Nephron progenitor cell (in vitro differentiated cells): Measurements from ENCODE around the gene NPIPB9.
"Not testable (repeated sequence)": the region's sequence is repeated elsewhere in the genome, so short reads cannot be mapped to it uniquely, and the experiment has no call there.

Experiments
- DNase-seq: peaks from one replicate; pipeline ENCODE4 v3.0.0; 2021
- H3K27ac Mint-ChIP-seq: 2 replicates; pipeline ENCODE4 v1.8.0; 2021; ENCODE audit warnings: mild to moderate bottlenecking, moderate library complexity, mixed read lengths
- H3K27me3 Mint-ChIP-seq: 2 replicates; pipeline ENCODE4 v1.8.0; 2021; ENCODE audit warnings: mild to moderate bottlenecking, low read depth, mixed read lengths; ENCODE audit not compliant: poor library complexity
- H3K36me3 Mint-ChIP-seq: 2 replicates; pipeline ENCODE4 v1.8.0; 2021; ENCODE audit warnings: low read depth, mixed read lengths
- H3K4me1 Mint-ChIP-seq: 2 replicates; pipeline ENCODE4 v1.8.0; 2021; ENCODE audit warnings: mixed read lengths
- H3K4me3 Mint-ChIP-seq: 2 replicates; pipeline ENCODE4 v1.8.0; 2021; ENCODE audit warnings: mild to moderate bottlenecking, moderate library complexity, mixed read lengths
- H3K9me3 Mint-ChIP-seq: 2 replicates; pipeline ENCODE4 v1.8.0; 2021; ENCODE audit warnings: mild to moderate bottlenecking, moderate library complexity, mixed read lengths
- TF ChIP-seq, protein P1 (sequence below): fragments of 200-600 bp; sonication (generic); IDR thresholded peaks from 2 replicates; pipeline ENCODE4 v1.5.0; 2021; ENCODE audit warnings: antibody characterized with exemption

NPIPB9 gene

DNA sequence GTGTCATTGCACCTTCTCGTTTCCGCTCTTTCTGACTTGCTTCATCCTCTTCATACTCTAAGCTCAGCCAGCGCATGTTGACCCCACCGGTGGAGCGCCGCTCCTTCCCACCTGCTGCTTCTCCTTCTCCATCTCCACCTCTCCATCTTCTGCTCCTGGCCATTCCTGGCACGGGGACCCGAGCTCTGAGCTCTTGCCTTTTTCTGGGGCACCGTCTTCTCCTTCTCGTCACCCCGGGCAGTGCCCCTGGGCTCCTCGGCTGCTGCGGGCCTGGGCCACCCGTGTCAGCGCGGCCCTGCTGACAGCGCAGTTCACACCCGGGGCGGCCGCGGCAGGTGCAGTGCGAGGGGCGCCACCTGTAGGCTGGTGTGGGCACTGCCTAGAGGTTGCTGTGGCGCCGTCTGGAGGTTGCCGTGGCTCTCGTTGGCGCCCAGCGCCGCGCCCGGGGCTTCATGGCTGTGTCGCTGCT, 1.6 kb upstream of the NPIPB9 start:
- TF ChIP-seq, protein P1, sequence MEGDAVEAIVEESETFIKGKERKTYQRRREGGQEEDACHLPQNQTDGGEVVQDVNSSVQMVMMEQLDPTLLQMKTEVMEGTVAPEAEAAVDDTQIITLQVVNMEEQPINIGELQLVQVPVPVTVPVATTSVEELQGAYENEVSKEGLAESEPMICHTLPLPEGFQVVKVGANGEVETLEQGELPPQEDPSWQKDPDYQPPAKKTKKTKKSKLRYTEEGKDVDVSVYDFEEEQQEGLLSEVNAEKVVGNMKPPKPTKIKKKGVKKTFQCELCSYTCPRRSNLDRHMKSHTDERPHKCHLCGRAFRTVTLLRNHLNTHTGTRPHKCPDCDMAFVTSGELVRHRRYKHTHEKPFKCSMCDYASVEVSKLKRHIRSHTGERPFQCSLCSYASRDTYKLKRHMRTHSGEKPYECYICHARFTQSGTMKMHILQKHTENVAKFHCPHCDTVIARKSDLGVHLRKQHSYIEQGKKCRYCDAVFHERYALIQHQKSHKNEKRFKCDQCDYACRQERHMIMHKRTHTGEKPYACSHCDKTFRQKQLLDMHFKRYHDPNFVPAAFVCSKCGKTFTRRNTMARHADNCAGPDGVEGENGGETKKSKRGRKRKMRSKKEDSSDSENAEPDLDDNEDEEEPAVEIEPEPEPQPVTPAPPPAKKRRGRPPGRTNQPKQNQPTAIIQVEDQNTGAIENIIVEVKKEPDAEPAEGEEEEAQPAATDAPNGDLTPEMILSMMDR: peak; percentile 13
- H3K36me3 Mint-ChIP-seq, H3K27ac Mint-ChIP-seq, H3K4me3 Mint-ChIP-seq, H3K27me3 Mint-ChIP-seq, H3K4me1 Mint-ChIP-seq, H3K9me3 Mint-ChIP-seq: not testable (repeated sequence)
- DNase-seq: peak; percentile 31

DNA sequence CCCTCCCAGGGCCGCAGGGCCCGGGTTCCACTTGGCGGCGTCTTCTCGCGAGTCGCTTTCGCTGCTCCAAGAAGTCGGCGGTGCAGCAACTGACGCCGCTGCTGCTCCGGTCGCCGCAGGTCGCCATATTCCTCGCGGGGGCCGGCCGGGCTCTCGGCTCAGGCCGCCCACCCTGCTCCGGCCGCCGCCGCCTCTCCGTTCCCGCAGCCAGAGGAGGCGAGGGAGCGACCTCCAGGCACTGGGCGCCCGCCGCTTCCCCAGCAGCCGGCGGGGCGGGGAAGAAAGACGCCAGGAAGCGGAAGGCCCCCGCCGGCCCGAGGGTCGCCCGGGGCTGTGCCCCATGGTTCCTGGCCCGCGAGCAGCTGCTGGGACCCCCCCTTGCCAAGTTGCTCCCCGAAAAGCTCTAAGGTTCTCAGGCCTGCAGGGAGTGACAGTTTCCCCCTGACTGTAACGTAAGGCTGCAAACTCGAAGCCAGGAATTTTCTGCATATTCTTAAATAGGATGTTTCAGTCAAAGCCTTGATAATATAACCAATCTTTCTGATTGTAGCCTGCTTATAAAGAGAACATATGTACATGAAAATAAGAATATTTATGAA, 1.0 kb upstream of the NPIPB9 start:
- H3K27ac Mint-ChIP-seq, H3K36me3 Mint-ChIP-seq, H3K27me3 Mint-ChIP-seq, H3K4me3 Mint-ChIP-seq, H3K9me3 Mint-ChIP-seq, DNase-seq, H3K4me1 Mint-ChIP-seq: not testable (repeated sequence)

GRCh38 chr16:28781697-28782096, 30.1 kb downstream of the NPIPB9 start:
- H3K4me1 Mint-ChIP-seq, H3K27me3 Mint-ChIP-seq, H3K4me3 Mint-ChIP-seq, H3K36me3 Mint-ChIP-seq, H3K27ac Mint-ChIP-seq, DNase-seq, H3K9me3 Mint-ChIP-seq: not testable (repeated sequence)

DNA sequence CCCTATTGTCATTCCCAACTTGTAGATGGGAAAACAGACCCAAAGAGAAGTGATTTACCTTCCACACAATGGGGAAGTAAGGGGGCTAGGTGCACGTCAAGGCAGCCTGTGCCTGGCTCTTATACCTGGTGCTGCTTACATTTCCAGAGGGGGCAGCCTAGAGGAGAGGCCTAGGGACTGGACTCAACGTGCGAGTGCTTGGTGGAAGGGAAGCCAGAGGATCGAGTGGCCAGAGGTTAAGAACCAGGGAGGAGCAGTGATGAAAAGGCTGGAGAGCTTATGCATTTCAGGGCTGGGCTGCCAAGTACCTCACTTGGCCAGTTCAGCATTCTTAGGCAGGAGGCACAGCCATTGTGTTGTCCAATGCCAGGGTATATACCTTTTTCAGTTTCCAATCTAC, 30.8 kb downstream of the NPIPB9 start:
- not testable (repeated sequence) for H3K27ac Mint-ChIP-seq, DNase-seq, H3K4me3 Mint-ChIP-seq, H3K9me3 Mint-ChIP-seq, H3K4me1 Mint-ChIP-seq, H3K36me3 Mint-ChIP-seq, H3K27me3 Mint-ChIP-seq

GRCh38 chr16:28802235-28803019, 50.8 kb downstream of the NPIPB9 start:
- peak overlapping the region; percentile 82 for H3K4me3 Mint-ChIP-seq
- not testable (repeated sequence) for H3K27me3 Mint-ChIP-seq, H3K36me3 Mint-ChIP-seq, H3K27ac Mint-ChIP-seq, H3K9me3 Mint-ChIP-seq, H3K4me1 Mint-ChIP-seq
- peak; percentile 55 for DNase-seq
- TF ChIP-seq, protein P1: peak; percentile 34

DNA sequence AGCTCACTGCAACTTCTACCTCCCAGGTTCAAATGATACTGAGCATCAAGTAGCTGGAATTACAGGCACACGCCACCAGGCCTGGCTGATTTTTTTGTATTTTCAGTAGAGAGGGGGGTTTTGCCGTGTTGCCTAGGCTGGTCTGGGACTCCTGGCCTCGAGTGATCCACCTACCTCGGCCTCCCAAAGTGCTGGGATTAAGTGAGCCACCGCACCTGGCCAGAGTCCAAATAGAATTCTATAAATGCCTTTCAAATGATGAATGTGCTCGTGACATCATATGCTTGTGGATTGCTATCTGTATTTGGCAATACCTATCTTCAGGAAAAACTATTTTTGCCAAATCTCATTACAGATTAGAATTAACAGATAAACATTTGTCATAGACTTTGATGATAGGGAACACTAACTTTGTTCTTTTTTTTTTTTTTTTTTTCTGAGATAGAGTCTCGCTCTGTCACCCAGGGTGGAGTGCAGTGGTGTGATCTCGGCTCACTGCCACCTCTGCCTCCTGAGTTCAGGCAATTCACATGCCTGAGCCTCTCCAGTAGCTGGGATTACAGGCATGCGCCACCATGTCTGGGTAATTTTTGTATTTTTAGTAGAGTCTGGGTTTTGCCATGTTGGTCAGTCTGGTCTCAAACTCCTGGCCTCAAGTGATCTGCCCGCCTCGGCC, 56.0 kb downstream of the NPIPB9 start:
- not testable (repeated sequence) for H3K4me1 Mint-ChIP-seq, H3K4me3 Mint-ChIP-seq, DNase-seq, H3K36me3 Mint-ChIP-seq, H3K27me3 Mint-ChIP-seq, H3K27ac Mint-ChIP-seq, H3K9me3 Mint-ChIP-seq

- Mint-ChIP-seq H3K4me3 (peak overlapping the region; percentile 51), H3K9me3 (peaks cover 5% of the 10 kb centered on the region), H3K27ac (no peak overlapping the region), H3K4me1 (peaks cover 28% of the 10 kb centered on the region), H3K27me3 (peaks cover 4% of the 10 kb centered on the region), H3K36me3 (peaks cover 27% of the 10 kb centered on the region)
- DNase-seq: no peak
- TF ChIP-seq, protein P1: no peak
Measured at GRCh38 chr16:28820016-28820415, 68.4 kb downstream of the NPIPB9 start.

DNA sequence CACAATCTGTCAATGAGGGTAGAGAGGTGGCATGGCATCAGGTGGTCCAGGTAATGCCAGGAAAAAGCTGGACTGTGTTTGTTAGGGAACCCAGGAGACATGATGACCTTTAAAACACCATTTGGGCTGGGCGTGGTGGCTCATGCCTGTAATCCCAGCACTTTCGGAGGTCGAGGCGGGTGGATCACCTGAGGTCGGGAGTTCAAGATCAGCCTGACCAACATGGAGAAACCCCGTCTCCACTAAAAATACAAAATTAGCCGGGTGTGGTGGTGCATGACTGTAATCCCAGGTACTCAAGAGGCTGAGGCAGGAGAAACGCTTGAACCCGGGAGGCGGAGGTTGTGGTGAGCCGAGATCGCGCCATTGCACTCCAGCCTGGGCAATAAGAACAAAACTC, 69.0 kb downstream of the NPIPB9 start:
- peak overlapping the region; percentile 90 for H3K4me3 Mint-ChIP-seq
- peak overlapping the region; percentile 94 for H3K27ac Mint-ChIP-seq
- H3K9me3 Mint-ChIP-seq, DNase-seq, H3K27me3 Mint-ChIP-seq: not testable (repeated sequence)
- peaks cover 33% of the 10 kb centered on the region for H3K4me1 Mint-ChIP-seq
- H3K36me3 Mint-ChIP-seq: peaks cover 32% of the 10 kb centered on the region
